ENCODE results near the gene ERVK3-1. TPM values are rescaled to one million over a fixed set of nuclear protein-coding genes. Genes with fewer than 3 reads are reported as not detected.

ERVK3-1 gene
- total RNA-seq, 1 experiment from 2014 or later: 84.0 TPM

DNA sequence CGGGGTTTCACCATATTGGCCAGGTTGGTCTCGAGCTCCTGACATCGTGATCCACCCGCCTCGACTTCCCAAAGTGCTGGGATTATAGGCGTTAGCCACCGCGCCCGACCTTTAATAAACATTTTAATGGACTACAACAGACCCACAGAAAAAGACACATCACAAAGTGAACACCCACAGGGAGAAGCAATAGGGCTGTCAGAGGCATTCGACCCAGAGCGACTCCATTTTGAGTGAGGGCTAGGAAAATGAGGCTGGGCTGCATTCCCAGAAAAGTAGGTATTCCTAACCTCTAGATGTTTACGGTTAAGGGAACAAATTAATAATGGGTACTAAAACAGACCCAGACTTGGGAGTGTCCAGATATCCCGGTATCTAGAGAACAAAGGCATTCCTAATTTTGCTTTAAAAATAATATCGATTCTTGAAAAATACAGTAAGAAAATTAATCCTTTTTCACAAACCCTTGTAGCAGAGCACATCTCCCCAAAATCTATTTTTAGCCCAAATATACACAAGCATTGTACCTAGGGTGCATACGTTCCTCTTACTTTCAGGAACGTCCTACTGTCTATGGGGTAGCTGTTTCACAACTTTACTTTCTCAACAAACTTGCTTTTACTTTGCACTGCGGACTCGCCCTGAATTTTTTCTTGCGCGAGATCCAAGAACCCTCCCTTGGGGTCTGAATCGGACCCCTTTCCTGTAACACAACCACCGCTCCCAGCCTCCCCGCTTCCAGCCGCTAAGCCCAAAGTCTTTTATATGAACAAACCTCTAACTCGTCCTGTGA lies 27.2 kb upstream of the ERVK3-1 start:
- BruUV-seq (replicated peaks): TSS peak; percentile 89
- Histone ChIP-seq H3K4me1 (ENCODE audit: control insufficient read depth, insufficient read depth, low read length) (peaks cover 17% of the 10 kb centered on the region), H3K36me3 (ENCODE audit: control insufficient read depth, insufficient read depth, low read length) (no peaks in the 10 kb centered on the region; the same call in 1 of the 2 replicates), H3K27me3 (ENCODE audit: control insufficient read depth, insufficient read depth, low read length) (no peaks in the 10 kb centered on the region), H3K9me3 (ENCODE audit: control insufficient read depth, insufficient read depth, low read depth, low read length) (peaks cover 21% of the 10 kb centered on the region; the same call in 1 of the 2 replicates), H3K4me3 (ENCODE audit: low read depth in 2 of 2, low read length in 2 of 2) (peak overlapping the region; percentile 75 to 95), H3K27ac (ENCODE audit: low read length) (peak overlapping the region; percentile 98)
- no peak for TF ChIP-seq POLR2AphosphoS5 (IDR thresholded peaks at IDR 0.05; ENCODE audit: low read depth, low read length)
- TF ChIP-seq, protein P1, sequence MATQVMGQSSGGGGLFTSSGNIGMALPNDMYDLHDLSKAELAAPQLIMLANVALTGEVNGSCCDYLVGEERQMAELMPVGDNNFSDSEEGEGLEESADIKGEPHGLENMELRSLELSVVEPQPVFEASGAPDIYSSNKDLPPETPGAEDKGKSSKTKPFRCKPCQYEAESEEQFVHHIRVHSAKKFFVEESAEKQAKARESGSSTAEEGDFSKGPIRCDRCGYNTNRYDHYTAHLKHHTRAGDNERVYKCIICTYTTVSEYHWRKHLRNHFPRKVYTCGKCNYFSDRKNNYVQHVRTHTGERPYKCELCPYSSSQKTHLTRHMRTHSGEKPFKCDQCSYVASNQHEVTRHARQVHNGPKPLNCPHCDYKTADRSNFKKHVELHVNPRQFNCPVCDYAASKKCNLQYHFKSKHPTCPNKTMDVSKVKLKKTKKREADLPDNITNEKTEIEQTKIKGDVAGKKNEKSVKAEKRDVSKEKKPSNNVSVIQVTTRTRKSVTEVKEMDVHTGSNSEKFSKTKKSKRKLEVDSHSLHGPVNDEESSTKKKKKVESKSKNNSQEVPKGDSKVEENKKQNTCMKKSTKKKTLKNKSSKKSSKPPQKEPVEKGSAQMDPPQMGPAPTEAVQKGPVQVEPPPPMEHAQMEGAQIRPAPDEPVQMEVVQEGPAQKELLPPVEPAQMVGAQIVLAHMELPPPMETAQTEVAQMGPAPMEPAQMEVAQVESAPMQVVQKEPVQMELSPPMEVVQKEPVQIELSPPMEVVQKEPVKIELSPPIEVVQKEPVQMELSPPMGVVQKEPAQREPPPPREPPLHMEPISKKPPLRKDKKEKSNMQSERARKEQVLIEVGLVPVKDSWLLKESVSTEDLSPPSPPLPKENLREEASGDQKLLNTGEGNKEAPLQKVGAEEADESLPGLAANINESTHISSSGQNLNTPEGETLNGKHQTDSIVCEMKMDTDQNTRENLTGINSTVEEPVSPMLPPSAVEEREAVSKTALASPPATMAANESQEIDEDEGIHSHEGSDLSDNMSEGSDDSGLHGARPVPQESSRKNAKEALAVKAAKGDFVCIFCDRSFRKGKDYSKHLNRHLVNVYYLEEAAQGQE (IDR thresholded peaks at IDR 0.05; ENCODE audit: insufficient read depth in 1 of 2, low read depth in 2 of 2, low read length in 1 of 2): no peak
- no peak for TF ChIP-seq TCF7L2 (IDR thresholded peaks at IDR 0.05; ENCODE audit: low read depth, low read length)
- TF ChIP-seq SIN3A (IDR thresholded peaks at IDR 0.05; ENCODE audit: borderline replicate concordance, insufficient read depth, low read depth, low read length): no peak
- TF ChIP-seq CTCF (IDR thresholded peaks at IDR 0.05): no peak
- DNase-seq (ENCODE audit: low read depth, low spot score) (no peak), ATAC-seq (no peak)
- CTCF ChIA-PET: interaction anchor here (0.8 kb wide), 1 partner anchor 266 kb away, joined by 10 read pairs; no protein-coding TSS in a partner anchor
- intact Hi-C loops (cut with micrococcal nuclease; ENCODE audit: unreplicated experiment): no loop called here
- in situ Hi-C loops (cut with HindIII; ENCODE audit: low pct_unique_long_range_greater_than_20kb, low sequenced_read_pairs): no loop called here
- POLR2A ChIA-PET: interaction anchor here (0.6 kb wide), 1 partner anchor 33 kb away, joined by 11 read pairs; no protein-coding TSS in a partner anchor

GRCh38 chr19:58278541-58279041 lies 26.6 kb upstream of the ERVK3-1 start, which contains the start of gene ZNF8:
Gene ZNF8 (plus strand): TSS chr19:58278955. CDS start chr19:58279082, 127 bp downstream.
- ChIA-PET CTCF (interaction anchor here (0.8 kb wide), 1 partner anchor 266 kb away, joined by 10 read pairs; no protein-coding TSS in a partner anchor), POLR2A (interaction anchor here (0.6 kb wide), 4 partner anchors 8 to 887 kb away, joined by 3 to 11 read pairs (median 7); no protein-coding TSS in a partner anchor)
- peak; percentile 93 for DNase-seq (ENCODE audit: low read depth, low spot score)
- intact Hi-C loops (cut with micrococcal nuclease; ENCODE audit: unreplicated experiment): no loop called here
- peak; percentile 97 for ATAC-seq
- H3K36me3 ChIP-seq (ENCODE audit: control insufficient read depth, insufficient read depth, low read length): no peaks in the 10 kb centered on the region; the same call in 1 of the 2 replicates
- TF ChIP-seq TCF7L2 (IDR thresholded peaks at IDR 0.05; ENCODE audit: low read depth, low read length) (peak; percentile 46; the same call in 1 of the 2 replicates), SIN3A (IDR thresholded peaks at IDR 0.05; ENCODE audit: borderline replicate concordance, insufficient read depth, low read depth, low read length) (no peak), CTCF (IDR thresholded peaks at IDR 0.05) (no peak), POLR2AphosphoS5 (IDR thresholded peaks at IDR 0.05; ENCODE audit: low read depth, low read length) (peak; percentile 94)
- TF ChIP-seq, protein P1 (IDR thresholded peaks at IDR 0.05; ENCODE audit: insufficient read depth in 1 of 2, low read depth in 2 of 2, low read length in 1 of 2): 0 out of 4 replicates have a peak, but pooled peaks of 1 of the 2 experiments have one; percentile 50
- peaks cover 17% of the 10 kb centered on the region for H3K4me1 ChIP-seq (ENCODE audit: control insufficient read depth, insufficient read depth, low read length)
- H3K9me3 ChIP-seq (ENCODE audit: control insufficient read depth, insufficient read depth, low read depth, low read length): peaks cover 21% of the 10 kb centered on the region; the same call in 1 of the 2 replicates
- H3K4me3 ChIP-seq (ENCODE audit: low read depth in 2 of 2, low read length in 2 of 2): peak within 1 kb of the TSS; percentile 75 to 95
- BruUV-seq (replicated peaks): no TSS peak
- in situ Hi-C loops (cut with HindIII; ENCODE audit: low pct_unique_long_range_greater_than_20kb, low sequenced_read_pairs): no loop called here
- H3K27ac ChIP-seq (ENCODE audit: low read length): peak within 1 kb of the TSS; percentile 98
- no peaks in the 10 kb centered on the region for H3K27me3 ChIP-seq (ENCODE audit: control insufficient read depth, insufficient read depth, low read length)
